OCI-LY7 (cell line): ENCODE data around the gene KISS1R. TPM values are rescaled to one million over a fixed set of nuclear protein-coding genes. Genes with fewer than 3 reads are reported as not detected.
"Not testable (repeated sequence)": the region's sequence is repeated elsewhere in the genome, so short reads cannot be mapped to it uniquely, and the experiment has no call there.

Source experiments
- BruUV-seq: library from RNA; stranded (reverse); fragments of 400-500 nt; replicated peaks from 2 replicates; lab custom pipeline; 2021; lab: Mats Ljungman, UMichigan
- CTCF ChIA-PET: fragments of 300-600 bp; sonication (Branson Sonifier 250); formaldehyde crosslinking; loops from one replicate; lab custom pipeline; 2022; ENCODE audit warnings: antibody characterized with exemption; ENCODE audit not compliant: unreplicated experiment; lab: Charles Lee
- POLR2A ChIA-PET: fragments of 300-600 bp; sonication (Branson Sonifier 250); formaldehyde crosslinking; loops from one replicate; lab custom pipeline; 2022; ENCODE audit warnings: antibody characterized with exemption; lab: Charles Lee
- DNase-seq: peaks from one replicate; pipeline ENCODE4 v3.0.0-alpha.2; 2015; ENCODE audit warnings: low spot score
- H2AFZ ChIP-seq: fragments of 200-600 bp; sonication (generic), shearing (Covaris generic); 2 replicates; pipeline ENCODE4 v1.6.1; 2014; ENCODE audit warnings: mild to moderate bottlenecking, antibody characterized with exemption, low read length, moderate library complexity
- H3K27ac ChIP-seq: fragments of 200-600 bp; sonication (generic); 2 replicates; pipeline ENCODE4 v1.5.1; 2014; ENCODE audit warnings: mixed run types, low read depth, mild to moderate bottlenecking, moderate library complexity, low read length, inconsistent platforms; ENCODE audit not compliant: poor library complexity, severe bottlenecking
- H3K36me3 ChIP-seq: fragments of 200-600 bp; sonication (generic); 2 replicates; pipeline ENCODE4 v1.6.1; 2014; ENCODE audit warnings: mild to moderate bottlenecking, antibody characterized with exemption, low read length, moderate library complexity, mixed read lengths; ENCODE audit not compliant: insufficient read depth
- H3K4me1 ChIP-seq: fragments of 200-600 bp; sonication (generic); 2 replicates; pipeline ENCODE4 v1.5.1; 2014; ENCODE audit warnings: mild to moderate bottlenecking, low read length; ENCODE audit not compliant: insufficient read depth, poor library complexity, severe bottlenecking
- H3K4me2 ChIP-seq: fragments of 200-600 bp; sonication (generic); 2 replicates; pipeline ENCODE4 v1.6.1; 2014; ENCODE audit warnings: mild to moderate bottlenecking, low read length
- H3K4me3 ChIP-seq: fragments of 200-600 bp; sonication (generic); 2 replicates; pipeline ENCODE4 v1.5.1; 2014; ENCODE audit warnings: mild to moderate bottlenecking, low read depth, low read length; ENCODE audit not compliant: poor library complexity, severe bottlenecking
- H3K79me2 ChIP-seq: fragments of 200-600 bp; sonication (generic); 2 replicates; pipeline ENCODE4 v1.6.1; 2016; ENCODE audit warnings: low read depth, mild to moderate bottlenecking, low read length, moderate library complexity, mixed read lengths; ENCODE audit not compliant: insufficient read depth
- H3K9me2 ChIP-seq: fragments of 200-600 bp; sonication (generic); 2 replicates; pipeline ENCODE4 v1.6.1; 2016; ENCODE audit warnings: mild to moderate bottlenecking, low read length, mixed read lengths; ENCODE audit not compliant: insufficient read depth
- H3K9me3 ChIP-seq: fragments of 200-600 bp; sonication (generic); 2 replicates; pipeline ENCODE4 v1.6.1; 2014; ENCODE audit warnings: mild to moderate bottlenecking, mixed run types, low read length, mixed read lengths
- H4K20me1 ChIP-seq: fragments of 200-600 bp; sonication (generic); 2 replicates; pipeline ENCODE4 v1.6.1; 2014; ENCODE audit warnings: mild to moderate bottlenecking, antibody characterized with exemption, low read length, moderate library complexity, mixed read lengths; ENCODE audit not compliant: insufficient read depth
- CTCF ChIP-seq: fragments of 200-600 bp; sonication (generic); conservative IDR thresholded peaks from 2 replicates; pipeline ENCODE4 v1.5.1; 2014; ENCODE audit warnings: mild to moderate bottlenecking, antibody characterized with exemption, low read length, moderate library complexity, mixed read lengths
- EZH2phosphoT487 ChIP-seq: fragments of 200-600 bp; sonication (generic); IDR thresholded peaks from 2 replicates; pipeline ENCODE4 v1.6.1; 2018; ENCODE audit warnings: low read depth, borderline replicate concordance, mild to moderate bottlenecking, mixed run types, antibody characterized with exemption, low read length, moderate library complexity, mixed read lengths
- intact Hi-C: fragments of 100-400 bp; cut with micrococcal nuclease; formaldehyde crosslinking; loops from one replicate; pipeline ENCODE4 v1.10.0; 2022; ENCODE audit not compliant: unreplicated experiment
- total RNA-seq, 2 experiments: library from RNA; depleted of rRNA in 1 of 2; stranded (reverse); fragments of >200 nt in 1 of 2; shearing (Covaris generic) in 1 of 2; gene quantifications; 2 replicates each; pipeline ENCODE4 v1.2.3, GENCODE V29; 2014 to 2022

The KISS1R gene
- total RNA-seq, 2 experiments from 2014 or later: not detected

- H2AFZ ChIP-seq, H3K4me3 ChIP-seq, H3K4me1 ChIP-seq, BruUV-seq, H4K20me1 ChIP-seq, H3K27ac ChIP-seq, DNase-seq, intact Hi-C loops, H3K9me2 ChIP-seq, H3K9me3 ChIP-seq, H3K4me2 ChIP-seq, H3K79me2 ChIP-seq: not testable (repeated sequence)
- CTCF ChIA-PET: interaction anchor here (0.5 to 0.6 kb wide), 2 partner anchors 48 to 249 kb away, joined by 3 to 6 read pairs; no protein-coding TSS in a partner anchor
- POLR2A ChIA-PET: interaction anchor here (1.2 kb wide), 1 partner anchor 15 kb away, joined by 3 read pairs; the partner anchor contains the start of gene RNU6-9
- peaks cover 41% of the 10 kb centered on the region for H3K36me3 ChIP-seq
These were observed 38.2 kb upstream of the KISS1R start for GRCh38 chr19:878751-879561.

- Histone ChIP-seq H3K36me3 (peaks cover 36% of the 10 kb centered on the region), H3K4me2 (no peak overlapping the region), H3K4me3 (no peak overlapping the region), H2AFZ (no peak overlapping the region), H3K79me2 (no peaks in the 10 kb centered on the region), H3K27ac (no peak overlapping the region), H3K9me2 (no peaks in the 10 kb centered on the region), H3K9me3 (no peaks in the 10 kb centered on the region), H3K4me1 (no peaks in the 10 kb centered on the region), H4K20me1 (no peaks in the 10 kb centered on the region)
- CTCF ChIA-PET: interaction anchor here (0.6 kb wide), 1 partner anchor 250 kb away, joined by 3 read pairs; no protein-coding TSS in a partner anchor
- POLR2A ChIA-PET: interaction anchor here (1.2 kb wide), 1 partner anchor 14 kb away, joined by 3 read pairs; the partner anchor contains the start of gene RNU6-9
- intact Hi-C loops: no loop called here
- DNase-seq: no peak
- no TSS peak for BruUV-seq
- no peak for TF ChIP-seq EZH2phosphoT487
- no peak for TF ChIP-seq CTCF
These were observed 37.3 kb upstream of the KISS1R start for GRCh38 chr19:879711-880438.

GRCh38 chr19:881385-882071, 35.6 kb upstream of the KISS1R start:
- BruUV-seq: no TSS peak
- ChIA-PET POLR2A (interaction anchor here (0.7 kb wide), 1 partner anchor 119 kb away, joined by 3 read pairs; no protein-coding TSS in a partner anchor), CTCF (no interaction called here)
- Histone ChIP-seq H4K20me1 (no peaks in the 10 kb centered on the region), H3K4me1 (no peaks in the 10 kb centered on the region), H3K79me2 (no peaks in the 10 kb centered on the region), H3K9me3 (no peaks in the 10 kb centered on the region), H3K27ac (no peak overlapping the region), H3K4me2 (no peak overlapping the region), H3K4me3 (no peak overlapping the region), H3K36me3 (peaks cover 33% of the 10 kb centered on the region), H2AFZ (no peak overlapping the region), H3K9me2 (no peaks in the 10 kb centered on the region)
- no peak for DNase-seq
- TF ChIP-seq EZH2phosphoT487 (no peak), CTCF (no peak)
- intact Hi-C loops: no loop called here
